Activated B cell treated with CpG ODN at 0.5 μM for 24 hours (primary cell): ENCODE measurements around the gene ASAP2. TPM values are rescaled to one million over a fixed set of nuclear protein-coding genes. Genes with fewer than 3 reads are reported as not detected.
"Not testable (repeated sequence)": the region's sequence is repeated elsewhere in the genome, so short reads cannot be mapped to it uniquely, and the experiment has no call there.

Experiments
- ATAC-seq: fragments of 200-7000 bp; cut with Tn5 transposase; one replicate; pipeline ENCODE4 v1.10.0; 2021; ENCODE audit warnings: low read depth, mild to moderate bottlenecking, moderate library complexity
- CTCF ChIA-PET: fragments of 350-600 bp; sonication (Branson Sonifier 250); formaldehyde crosslinking; loops from one replicate; lab custom pipeline; 2021; ENCODE audit warnings: antibody characterized with exemption; lab: Charles Lee
- POLR2A ChIA-PET: fragments of 350-600 bp; sonication (Branson Sonifier 250); formaldehyde crosslinking; loops from one replicate; lab custom pipeline; 2021; ENCODE audit warnings: antibody characterized with exemption; lab: Charles Lee
- DNase-seq: peaks from one replicate; pipeline ENCODE4 v3.0.0; 2022
- H3K27ac Mint-ChIP-seq: one replicate; pipeline ENCODE4 v1.8.0; 2020; ENCODE audit warnings: mixed read lengths
- H3K27me3 Mint-ChIP-seq: one replicate; pipeline ENCODE4 v1.8.0; 2021; ENCODE audit warnings: mixed read lengths
- H3K36me3 Mint-ChIP-seq: one replicate; pipeline ENCODE4 v1.8.0; 2021; ENCODE audit warnings: low read depth, mixed read lengths
- H3K4me1 Mint-ChIP-seq: one replicate; pipeline ENCODE4 v1.8.0; 2021; ENCODE audit warnings: mixed read lengths
- H3K4me3 Mint-ChIP-seq: one replicate; pipeline ENCODE4 v1.8.0; 2020; ENCODE audit warnings: mild to moderate bottlenecking, mixed read lengths
- H3K9me3 Mint-ChIP-seq: one replicate; pipeline ENCODE4 v1.8.0; 2020; ENCODE audit warnings: mixed read lengths
- CTCF ChIP-seq: fragments of 200-600 bp; IDR thresholded peaks from one replicate; pipeline ENCODE4 v1.8.0; 2022; ENCODE audit warnings: antibody characterized with exemption, mild to moderate bottlenecking
- intact Hi-C: fragments of 100-400 bp; cut with micrococcal nuclease; formaldehyde crosslinking; loops from one replicate; pipeline ENCODE4 v1.15.1; 2024
- total RNA-seq: library from RNA; stranded (reverse); gene quantifications from 2 replicates; pipeline ENCODE4 v1.2.3, GENCODE V29; 2022

ASAP2 gene
- total RNA-seq, 1 donor from 2014 or later: not detected

- Mint-ChIP-seq H3K4me3 (no peak overlapping the region), H3K27ac (no peak overlapping the region), H3K27me3 (no peaks in the 10 kb centered on the region), H3K9me3 (no peaks in the 10 kb centered on the region), H3K4me1 (no peaks in the 10 kb centered on the region), H3K36me3 (no peaks in the 10 kb centered on the region)
- intact Hi-C loops: no loop called here
- no peak for DNase-seq
- ATAC-seq: no peak
- TF ChIP-seq CTCF: no peak
- POLR2A ChIA-PET: no interaction called here
- CTCF ChIA-PET: no interaction called here
Observed at GRCh38 chr2:9264301-9264700, 57.7 kb downstream of the ASAP2 start.

- no peak overlapping the region for H3K27ac Mint-ChIP-seq
- ATAC-seq: no peak
- intact Hi-C loops: no loop called here
- H3K4me3 Mint-ChIP-seq: no peak overlapping the region
- DNase-seq: no peak
- ChIA-PET CTCF (no interaction called here), POLR2A (no interaction called here)
- no peak for TF ChIP-seq CTCF
- H3K9me3 Mint-ChIP-seq: no peaks in the 10 kb centered on the region
- no peaks in the 10 kb centered on the region for H3K27me3 Mint-ChIP-seq
- H3K36me3 Mint-ChIP-seq: no peaks in the 10 kb centered on the region
- no peaks in the 10 kb centered on the region for H3K4me1 Mint-ChIP-seq
Observed at GRCh38 chr2:9266711-9267110, 60.1 kb downstream of the ASAP2 start.

- H3K4me1 Mint-ChIP-seq, ATAC-seq, DNase-seq, CTCF ChIA-PET, H3K4me3 Mint-ChIP-seq, intact Hi-C loops, H3K27me3 Mint-ChIP-seq, H3K27ac Mint-ChIP-seq, H3K9me3 Mint-ChIP-seq, POLR2A ChIA-PET, H3K36me3 Mint-ChIP-seq: not testable (repeated sequence)
Observed at GRCh38 chr2:9267286-9267685, 60.7 kb downstream of the ASAP2 start.

GRCh38 chr2:9268301-9269080, 61.9 kb downstream of the ASAP2 start:
- H3K36me3 Mint-ChIP-seq: no peaks in the 10 kb centered on the region
- H3K4me3 Mint-ChIP-seq: no peak overlapping the region
- H3K9me3 Mint-ChIP-seq: peaks cover 6% of the 10 kb centered on the region
- no peaks in the 10 kb centered on the region for H3K27me3 Mint-ChIP-seq
- H3K27ac Mint-ChIP-seq: no peak overlapping the region
- DNase-seq (no peak), ATAC-seq (no peak)
- ChIA-PET POLR2A (no interaction called here), CTCF (no interaction called here)
- no peak for TF ChIP-seq CTCF
- H3K4me1 Mint-ChIP-seq: no peaks in the 10 kb centered on the region
- intact Hi-C loops: no loop called here

- CTCF ChIA-PET: no interaction called here
- POLR2A ChIA-PET: interaction anchor here (1.2 kb wide), 1 partner anchor 281 kb away, joined by 5 read pairs; no protein-coding TSS in a partner anchor
- ATAC-seq: no peak
- no peak overlapping the region for H3K27ac Mint-ChIP-seq
- H3K9me3 Mint-ChIP-seq: peaks cover 6% of the 10 kb centered on the region
- H3K4me1 Mint-ChIP-seq: no peaks in the 10 kb centered on the region
- intact Hi-C loops: no loop called here
- H3K36me3 Mint-ChIP-seq: no peaks in the 10 kb centered on the region
- TF ChIP-seq CTCF: no peak
- H3K27me3 Mint-ChIP-seq: no peaks in the 10 kb centered on the region
- H3K4me3 Mint-ChIP-seq: no peak overlapping the region
- no peak for DNase-seq
Observed at GRCh38 chr2:9269295-9269694, 62.7 kb downstream of the ASAP2 start.
